Ovary (tissue), 9 donors: ENCODE results near the gene TEN1. TPM values are rescaled to one million over a fixed set of nuclear protein-coding genes. Genes with fewer than 3 reads are reported as not detected.

Experiments used
- DNase-seq, 5 donors: peaks; one replicate each; pipeline ENCODE4 v3.0.0-alpha.2; 2019 to 2020
- H3K27ac ChIP-seq, 2 donors: fragments of 200-600 bp; one replicate each; pipeline versions ENCODE4 v1.5.1 to v1.8.0; 2019 to 2022
- H3K27me3 ChIP-seq: fragments of 200-600 bp; one replicate; pipeline ENCODE4 v1.8.0; 2022
- H3K36me3 ChIP-seq: fragments of 200-600 bp; sonication (generic); one replicate; pipeline ENCODE4 v1.5.1; 2019
- H3K4me1 ChIP-seq: one replicate; pipeline ENCODE4 v1.8.1; 2013; ENCODE audit warnings: mild to moderate bottlenecking, moderate library complexity; ENCODE audit not compliant: insufficient read depth
- H3K4me3 ChIP-seq: fragments of 200-600 bp; sonication (generic); one replicate; pipeline ENCODE4 v1.5.1; 2017
- H3K9me3 ChIP-seq, 2 donors: fragments of 200-600 bp in 1 of 2; sonication (generic) in 1 of 2; one replicate each; pipeline versions ENCODE4 v1.5.1 to v1.8.1; 2013 to 2019; ENCODE audit warnings: mild to moderate bottlenecking in 1 of 2, moderate library complexity in 1 of 2
- EP300 ChIP-seq: sonication (generic); formaldehyde crosslinking; IDR thresholded peaks from one replicate; pipeline ENCODE4 v1.6.1; 2017; ENCODE audit warnings: antibody characterized with exemption
- POLR2A ChIP-seq: fragments of 450-650 bp; IDR thresholded peaks from one replicate; pipeline ENCODE4 v1.6.1; 2017; ENCODE audit warnings: antibody characterized with exemption, mild to moderate bottlenecking, moderate library complexity
- WGBS, 3 donors: extraction: QIAGEN DNeasy Blood & Tissue Kit in 1 of 3; methylation state at CpG; one replicate each; pipeline versions ENCODE4 v1.1.5 to v1.1.7; 2013 to 2017; 5-methylcytosine and 5-hydroxymethylcytosine counted together
- intact Hi-C, 4 donors: fragments of 100-400 bp; cut with DNase I; formaldehyde crosslinking; loops; one replicate each; pipeline versions ENCODE4 v1.11.0 to v1.15.1; 2022 to 2023
- polyA plus RNA-seq, 2 donors: library from polyadenylated mRNA; stranded (reverse); fragments of 200-250 nt in 1 of 2; fragments of 350-450 nt in 1 of 2; fragmentation: Illumina TruSeq in 1 of 2; extraction: RNeasy Lipid Tissue Mini Kit (QIAGEN cat#74804) in 1 of 2; gene quantifications; one replicate each; pipeline ENCODE4 v1.2.3, GENCODE V29; 2013 to 2014
- total RNA-seq, 7 donors: library from RNA; depleted of rRNA in 2 of 7; stranded (reverse); fragments of >200 nt in 2 of 7; fragmentation: NEBNext Ultra II Directional in 3 of 7; extraction: Animal tissue kit (Norgen Biotek cat#: 25700) in 3 of 7; gene quantifications; one replicate each; pipeline versions ENCODE4 v1.1.0 to v1.2.4, GENCODE V29; 2016 to 2023
- TF ChIP-seq, protein P1 (sequence below), 3 donors: fragments of 450-650 bp in 2 of 3; fragments of 200-600 bp in 1 of 3; IDR thresholded peaks; one replicate each; pipeline versions ENCODE4 v1.5.1 to v1.8.0; 2016 to 2022; ENCODE audit warnings: antibody characterized with exemption in 3 of 3, mild to moderate bottlenecking in 1 of 3
- donor health status: DM: no; HTN: no; CAD: no; lungs with moderate emphysema.
- donor health status: DM: no; HTN: no; CAD: no.
- donor health status: Bipolar disorder and iron deficiency.
- donor health status: DM: yes; HTN: yes; CAD: no.
- donor health status: DM: no; HTN: no; CAD: no.
- donor health status: DM: yes; HTN: yes; CAD: no.

Gene TEN1
- total and polyA plus RNA-seq, 9 donors: 6.1 to 18.1 (median 10.5) TPM

DNA sequence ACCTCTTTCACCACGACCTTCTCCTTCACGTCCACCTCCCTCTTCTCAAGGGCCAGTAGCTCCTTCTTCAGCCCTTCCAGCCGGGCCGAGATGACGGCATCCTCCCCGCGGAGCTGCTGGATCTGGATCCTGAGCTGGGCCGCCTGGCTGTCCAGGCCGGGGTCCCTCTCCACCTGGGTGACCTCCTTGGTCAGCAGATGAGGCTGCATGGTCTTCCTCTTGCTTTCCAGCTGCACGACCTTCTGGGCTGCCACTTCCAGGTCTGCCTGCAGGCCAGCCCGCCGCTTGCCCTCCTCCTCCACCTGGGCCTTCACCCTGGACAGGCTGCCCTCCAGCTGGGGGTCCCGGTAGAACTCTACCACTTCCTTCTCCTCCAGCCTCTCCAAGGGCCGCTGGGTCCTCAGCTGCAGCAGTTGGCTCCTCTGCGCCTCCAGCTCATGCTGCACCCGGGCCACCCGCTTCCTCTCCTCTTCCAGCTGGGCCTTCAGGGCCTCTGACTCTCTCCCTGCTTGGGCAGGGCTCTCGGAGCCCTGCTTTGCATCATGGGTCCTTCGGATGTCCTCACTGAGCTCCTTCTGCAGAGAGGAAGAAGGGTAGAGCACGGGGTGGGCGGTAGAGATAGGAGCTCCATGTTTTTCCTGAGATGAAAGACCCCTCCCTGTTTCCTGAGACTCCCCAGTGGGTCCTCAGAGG, 31.1 kb downstream of the TEN1 start:
- WGBS, 3 donors: 89 to 91% (median 91%) methylated on average over 20 to 21 of the region's 21 CpGs
- no peak overlapping the region for H3K4me3 ChIP-seq

DNA sequence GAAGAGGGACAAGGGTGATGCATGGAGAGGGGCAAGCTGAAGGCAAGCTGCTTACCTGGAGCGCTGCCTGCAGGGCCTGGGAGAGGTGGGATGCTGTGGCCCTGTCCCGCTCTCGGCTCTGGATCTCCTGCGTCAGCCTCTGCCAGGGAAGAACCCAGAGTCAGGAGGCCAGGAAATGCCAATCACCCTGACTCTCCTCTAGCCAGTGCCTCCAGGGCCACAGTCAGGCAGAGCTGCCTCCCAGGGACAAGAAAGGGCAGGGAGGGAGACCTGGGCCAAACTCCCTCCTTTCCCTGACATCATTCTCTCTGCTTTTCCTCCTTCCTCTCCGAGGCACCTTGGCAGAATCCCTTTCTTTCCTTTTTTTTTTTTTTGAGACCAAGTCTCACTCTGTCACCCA, 32.9 kb downstream of the TEN1 start:
- intact Hi-C loops: loop anchor here in 2 of 4 donors (5.0 to 10.0 kb wide), 3 partner anchors 90 to 265 kb away; partner anchors contain the start of gene EXOC7 (in 1 of the 2)
- Histone ChIP-seq H3K4me3 (no peak overlapping the region), H3K9me3 (no peaks in the 10 kb centered on the region), H3K36me3 (no peaks in the 10 kb centered on the region), H3K27me3 (no peaks in the 10 kb centered on the region), H3K4me1 (no peaks in the 10 kb centered on the region), H3K27ac (no peak overlapping the region)
- WGBS, 3 donors: 81 to 91% (median 88%) methylated on average over 5 of the region's 5 CpGs
- TF ChIP-seq POLR2A: no peak
- TF ChIP-seq, protein P1, sequence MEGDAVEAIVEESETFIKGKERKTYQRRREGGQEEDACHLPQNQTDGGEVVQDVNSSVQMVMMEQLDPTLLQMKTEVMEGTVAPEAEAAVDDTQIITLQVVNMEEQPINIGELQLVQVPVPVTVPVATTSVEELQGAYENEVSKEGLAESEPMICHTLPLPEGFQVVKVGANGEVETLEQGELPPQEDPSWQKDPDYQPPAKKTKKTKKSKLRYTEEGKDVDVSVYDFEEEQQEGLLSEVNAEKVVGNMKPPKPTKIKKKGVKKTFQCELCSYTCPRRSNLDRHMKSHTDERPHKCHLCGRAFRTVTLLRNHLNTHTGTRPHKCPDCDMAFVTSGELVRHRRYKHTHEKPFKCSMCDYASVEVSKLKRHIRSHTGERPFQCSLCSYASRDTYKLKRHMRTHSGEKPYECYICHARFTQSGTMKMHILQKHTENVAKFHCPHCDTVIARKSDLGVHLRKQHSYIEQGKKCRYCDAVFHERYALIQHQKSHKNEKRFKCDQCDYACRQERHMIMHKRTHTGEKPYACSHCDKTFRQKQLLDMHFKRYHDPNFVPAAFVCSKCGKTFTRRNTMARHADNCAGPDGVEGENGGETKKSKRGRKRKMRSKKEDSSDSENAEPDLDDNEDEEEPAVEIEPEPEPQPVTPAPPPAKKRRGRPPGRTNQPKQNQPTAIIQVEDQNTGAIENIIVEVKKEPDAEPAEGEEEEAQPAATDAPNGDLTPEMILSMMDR (IDR thresholded peaks at IDR 0.05): no peak
- TF ChIP-seq EP300: no peak
- DNase-seq: no peak

More for the DNA sequence above, 31.1 kb downstream of the TEN1 start:
- no peaks in the 10 kb centered on the region for H3K27me3 ChIP-seq
- H3K36me3 ChIP-seq: no peaks in the 10 kb centered on the region
- H3K9me3 ChIP-seq: no peaks in the 10 kb centered on the region
- intact Hi-C loops: loop anchor here in 3 of 4 donors (5.0 to 10.0 kb wide), 4 partner anchors 92 to 267 kb away; partner anchors contain the start of genes EXOC7 (in 1 of the 3) and MRPL38 (in 1 of the 3)
- peaks cover 4% of the 10 kb centered on the region for H3K4me1 ChIP-seq
- H3K27ac ChIP-seq: no peak overlapping the region
- TF ChIP-seq POLR2A: no peak
- TF ChIP-seq, protein P1 (IDR thresholded peaks at IDR 0.05): no peak
- no peak for DNase-seq

DNA sequence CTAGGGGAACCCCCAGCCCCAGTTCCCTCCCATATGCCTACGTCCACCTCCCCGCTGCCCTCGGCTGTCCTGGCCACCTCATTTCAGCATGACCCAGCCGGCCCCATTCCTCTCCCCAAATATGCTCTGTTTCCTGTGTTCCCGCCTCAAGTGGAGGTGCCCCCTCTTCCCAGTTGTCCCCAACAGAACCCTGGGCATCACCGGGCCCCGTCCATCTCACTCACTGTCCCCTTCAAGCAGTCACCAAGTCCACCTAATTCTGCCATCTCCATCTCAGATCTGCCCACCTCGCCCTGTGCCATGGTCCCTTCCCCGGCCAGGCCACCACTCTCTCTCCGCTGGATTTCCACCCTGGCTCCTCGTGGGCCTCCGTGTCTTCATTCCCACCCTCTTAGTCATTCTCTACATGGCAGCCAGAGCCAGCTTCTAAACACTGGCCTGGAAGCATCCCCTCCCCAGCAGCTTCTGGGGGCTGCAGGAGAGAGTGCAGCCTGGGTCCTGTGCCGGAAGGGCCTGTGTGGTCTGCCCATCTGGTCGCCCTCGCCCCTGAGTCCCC, 34.4 kb downstream of the TEN1 start:
- no peak for DNase-seq
- intact Hi-C loops: loop anchor here in 2 of 4 donors (5.0 to 10.0 kb wide), 3 partner anchors 89 to 264 kb away; partner anchors contain the start of gene EXOC7 (in 1 of the 2)
- H3K27ac ChIP-seq: no peak overlapping the region

More for the DNA sequence above, 34.4 kb downstream of the TEN1 start:
- no peaks in the 10 kb centered on the region for H3K36me3 ChIP-seq
- no peak overlapping the region for H3K4me3 ChIP-seq
- TF ChIP-seq EP300: no peak
- TF ChIP-seq, protein P1 (IDR thresholded peaks at IDR 0.05): no peak
- no peak for TF ChIP-seq POLR2A
- 65 to 68% (median 66%) methylated on average over 15 of the region's 15 CpGs for WGBS, 3 donors
- H3K4me1 ChIP-seq: no peaks in the 10 kb centered on the region
- no peaks in the 10 kb centered on the region for H3K9me3 ChIP-seq
- H3K27me3 ChIP-seq: no peaks in the 10 kb centered on the region
